CD14-positive monocyte (primary cell): ENCODE measurements around the gene DAPK2. TPM values are rescaled to one million over a fixed set of nuclear protein-coding genes. Genes with fewer than 3 reads are reported as not detected.
A peak's percentile ranks its signal among the peaks of the same experiment; 100 is the strongest.

Experiments
- DNase-seq, 3 donors: peaks; one replicate each; pipeline ENCODE4 v3.0.0-alpha.2; 2011 to 2022
- H2AFZ ChIP-seq: 2 replicates; pipeline ENCODE4 v1.6.0; 2012; ENCODE audit warnings: mild to moderate bottlenecking, low read depth, low read length, inconsistent platforms; ENCODE audit not compliant: insufficient read depth, poor library complexity, severe bottlenecking
- H3K27ac ChIP-seq, 2 donors: 1 replicate in 1 of 2; 2 replicates in 1 of 2; pipeline ENCODE4 v1.5.1; 2012 to 2013; ENCODE audit warnings: low read length in 2 of 2, control low read depth in 1 of 2, inconsistent platforms in 1 of 2, low read depth in 1 of 2, mild to moderate bottlenecking in 1 of 2
- H3K27me3 ChIP-seq, 2 donors: one replicate each; pipeline versions ENCODE4 v1.6.0 to v1.6.1; 2011 to 2013; ENCODE audit warnings: low read length in 2 of 2; ENCODE audit not compliant: control insufficient read depth in 2 of 2, insufficient read depth in 2 of 2
- H3K36me3 ChIP-seq, 2 donors: replicated peaks in 1 of 2; 1 replicate in 1 of 2; 2 replicates in 1 of 2; pipeline versions ENCODE4 v1.5.1 to v1.6.1; 2012 to 2013; ENCODE audit warnings: low read length in 2 of 2, control low read depth in 1 of 2, inconsistent platforms in 1 of 2, mild to moderate bottlenecking in 1 of 2; ENCODE audit not compliant: insufficient read depth in 2 of 2, control insufficient read depth in 1 of 2
- H3K4me1 ChIP-seq, 2 donors: 1 replicate in 1 of 2; 2 replicates in 1 of 2; pipeline versions ENCODE4 v1.5.1 to v1.6.1; 2012 to 2013; ENCODE audit warnings: low read length in 2 of 2, control low read depth in 1 of 2, inconsistent platforms in 1 of 2, mild to moderate bottlenecking in 1 of 2, moderate library complexity in 1 of 2; ENCODE audit not compliant: insufficient read depth in 2 of 2, control insufficient read depth in 1 of 2
- H3K4me2 ChIP-seq: replicated peaks from 2 replicates; pipeline ENCODE3; 2012; ENCODE audit warnings: low read length, moderate library complexity, mild to moderate bottlenecking; ENCODE audit not compliant: poor library complexity, severe bottlenecking; ENCODE audit errors: extremely low read depth
- H3K4me3 ChIP-seq, 3 experiments: fragments of 200-600 bp in 1 of 3; sonication (generic) in 1 of 3; replicated peaks in 1 of 3; 1 replicate in 2 of 3; 2 replicates in 1 of 3; pipeline ENCODE4 v1.5.1; 2011 to 2013; ENCODE audit warnings: low read length in 3 of 3, mild to moderate bottlenecking in 3 of 3, control low read depth in 2 of 3, low read depth in 2 of 3, inconsistent platforms in 1 of 3, moderate library complexity in 1 of 3
- H3K79me2 ChIP-seq: 2 replicates; pipeline ENCODE4 v1.6.0; 2012; ENCODE audit warnings: mild to moderate bottlenecking, control low read depth, inconsistent platforms, low read length, moderate library complexity; ENCODE audit not compliant: insufficient read depth
- H3K9ac ChIP-seq: 2 replicates; pipeline ENCODE4 v1.6.0; 2017; ENCODE audit warnings: low read length, mild to moderate bottlenecking; ENCODE audit not compliant: insufficient read depth, poor library complexity, severe bottlenecking
- H3K9me3 ChIP-seq, 2 donors: replicated peaks in 1 of 2; 1 replicate in 1 of 2; 2 replicates in 1 of 2; pipeline versions ENCODE4 v1.5.1 to v1.6.1; 2012 to 2013; ENCODE audit warnings: low read length in 2 of 2, control low read depth in 1 of 2; ENCODE audit not compliant: control insufficient read depth in 1 of 2, insufficient read depth in 1 of 2
- H4K20me1 ChIP-seq: 2 replicates; pipeline ENCODE4 v1.6.0; 2012; ENCODE audit warnings: mild to moderate bottlenecking, low read length, control low read depth, moderate library complexity; ENCODE audit not compliant: insufficient read depth
- H3K27ac Mint-ChIP-seq, 7 donors: one replicate each; pipeline ENCODE4 v1.8.0; 2020; ENCODE audit warnings: mild to moderate bottlenecking in 7 of 7, mixed read lengths in 7 of 7, moderate library complexity in 6 of 7, inconsistent platforms in 2 of 7
- H3K27me3 Mint-ChIP-seq, 3 donors: one replicate each; pipeline ENCODE4 v1.8.0; 2021 to 2022; ENCODE audit warnings: low read depth in 3 of 3, mild to moderate bottlenecking in 3 of 3, mixed read lengths in 3 of 3, moderate library complexity in 3 of 3, inconsistent platforms in 1 of 3
- H3K36me3 Mint-ChIP-seq, 2 donors: one replicate each; pipeline ENCODE4 v1.8.0; 2020; ENCODE audit warnings: mixed read lengths in 2 of 2, inconsistent platforms in 1 of 2, mild to moderate bottlenecking in 1 of 2
- H3K4me1 Mint-ChIP-seq: one replicate; pipeline ENCODE4 v1.8.0; 2020; ENCODE audit warnings: mild to moderate bottlenecking, mixed read lengths
- H3K4me3 Mint-ChIP-seq, 2 donors: one replicate each; pipeline ENCODE4 v1.8.0; 2020; ENCODE audit warnings: mild to moderate bottlenecking in 2 of 2, mixed read lengths in 2 of 2, moderate library complexity in 1 of 2
- H3K9me3 Mint-ChIP-seq, 7 donors: one replicate each; pipeline ENCODE4 v1.8.0; 2020 to 2022; ENCODE audit warnings: mixed read lengths in 7 of 7, mild to moderate bottlenecking in 6 of 7, moderate library complexity in 6 of 7, inconsistent platforms in 2 of 7
- CTCF ChIP-seq: fragments of 200-600 bp; IDR thresholded peaks from one replicate; pipeline ENCODE4 v1.8.0; 2022; ENCODE audit warnings: antibody characterized with exemption, mild to moderate bottlenecking
- WGBS: methylation state at CpG from one replicate; pipeline ENCODE4 v1.1.5; 2013; ENCODE audit warnings: missing lambda C conversion rate; ENCODE audit not compliant: insufficient coverage; 5-methylcytosine and 5-hydroxymethylcytosine counted together
- intact Hi-C, 2 donors: fragments of 100-400 bp; cut with micrococcal nuclease; formaldehyde crosslinking; loops; one replicate each; pipeline versions ENCODE4 v1.15.0 to v1.15.1; 2023
- polyA plus RNA-seq, 3 donors: library from polyadenylated mRNA; depleted of rRNA in 1 of 3; unstranded in 2 of 3; stranded (reverse) in 1 of 3; fragments of 300-500 nt in 2 of 3; fragments of >200 nt in 1 of 3; fragmentation: Illumina TruSeq in 2 of 3; gene quantifications; 1 replicate in 2 of 3; 2 replicates in 1 of 3; pipeline ENCODE4 v1.2.3, GENCODE V29; 2012 to 2021

The DAPK2 gene
- polyA plus RNA-seq, 3 donors = 0.59 to 4.1 (median 2.1) TPM

- H3K36me3 Mint-ChIP-seq = no peaks in the 10 kb centered on the region
- no peak overlapping the region for H3K27ac Mint-ChIP-seq
- Histone ChIP-seq H4K20me1 (no peaks in the 10 kb centered on the region), H3K4me2 (no peak overlapping the region), H3K4me3 (no peak overlapping the region), H3K79me2 (no peaks in the 10 kb centered on the region), H3K36me3 (no peaks in the 10 kb centered on the region), H3K27ac (no peak overlapping the region), H3K9ac (no peak overlapping the region), H3K27me3 (no peaks in the 10 kb centered on the region), H2AFZ (no peak overlapping the region), H3K4me1 (peaks cover 17 to 25% of the 10 kb centered on the region in 2 donors), H3K9me3 (no peaks in the 10 kb centered on the region)
- TF ChIP-seq CTCF = no peak
- intact Hi-C loops = no loop called here
- H3K9me3 Mint-ChIP-seq = peaks cover 0 to 2% (median 0%) of the 10 kb centered on the region in 7 donors
- peaks cover 25% of the 10 kb centered on the region for H3K4me1 Mint-ChIP-seq
- no peak overlapping the region for H3K4me3 Mint-ChIP-seq
- H3K27me3 Mint-ChIP-seq = peaks cover 0 to 4% (median 1%) of the 10 kb centered on the region in 3 donors
- WGBS = 67% methylated on average over 3 of the region's 4 CpGs
- DNase-seq = no peak
Measured at GRCh38 chr15:63940966-63941620, 105.2 kb downstream of the DAPK2 start.

GRCh38 chr15:63939531-63940130 lies 106.7 kb downstream of the DAPK2 start:
- H3K4me1 Mint-ChIP-seq = peaks cover 20% of the 10 kb centered on the region
- H3K9ac ChIP-seq = no peak overlapping the region
- intact Hi-C loops = no loop called here

More at GRCh38 chr15:63939531-63940130, 106.7 kb downstream of the DAPK2 start:
- Histone ChIP-seq H3K9me3 (no peaks in the 10 kb centered on the region), H2AFZ (peak overlapping the region; percentile 31), H3K36me3 (no peaks in the 10 kb centered on the region), H3K27ac (no peak overlapping the region), H3K4me1 (peaks cover 17 to 18% of the 10 kb centered on the region in 2 donors), H3K79me2 (no peaks in the 10 kb centered on the region), H4K20me1 (no peaks in the 10 kb centered on the region), H3K27me3 (no peaks in the 10 kb centered on the region), H3K4me2 (peak overlapping the region; percentile 1), H3K4me3 (peak overlapping the region in 1 of 3 experiments; percentile 6)
- H3K36me3 Mint-ChIP-seq = no peaks in the 10 kb centered on the region
- 50% methylated on average over 3 of the region's 4 CpGs for WGBS
- no peak for DNase-seq
- TF ChIP-seq CTCF = no peak
- peaks cover 0 to 4% (median 1%) of the 10 kb centered on the region in 3 donors for H3K27me3 Mint-ChIP-seq
- H3K27ac Mint-ChIP-seq = peak overlapping the region in 2 of 7 donors; percentile 36 to 51
- peaks cover 0 to 2% (median 0%) of the 10 kb centered on the region in 7 donors for H3K9me3 Mint-ChIP-seq
- H3K4me3 Mint-ChIP-seq = peak overlapping the region in 1 of 2 donors; percentile 60
